Measurements from ENCODE around the gene SEPHS1.

- TF ChIP-seq YY1 (IDR thresholded peaks at IDR 0.05; ENCODE audit: insufficient read depth, insufficient read length) (no peak), ZNF274 (IDR thresholded peaks at IDR 0.05; ENCODE audit: low read depth, low read length) (no peak)
Observed at GRCh38 chr10:13317474-13317873, 30.6 kb downstream of the SEPHS1 start.
